Glutamatergic neuron (in vitro differentiated cells): Measurements from ENCODE around the gene RALB. TPM values are rescaled to one million over a fixed set of nuclear protein-coding genes. Genes with fewer than 3 reads are reported as not detected.

Experiments
- DNase-seq: peaks from one replicate; pipeline ENCODE4 v3.0.0; 2022
- H3K27ac Mint-ChIP-seq: one replicate; pipeline ENCODE4 v1.8.0; 2020; ENCODE audit warnings: mild to moderate bottlenecking, mixed read lengths, inconsistent platforms; ENCODE audit not compliant: unreplicated experiment
- H3K27me3 Mint-ChIP-seq: one replicate; pipeline ENCODE4 v1.8.0; 2020; ENCODE audit warnings: mild to moderate bottlenecking, moderate library complexity, mixed read lengths, inconsistent platforms; ENCODE audit not compliant: unreplicated experiment
- H3K36me3 Mint-ChIP-seq: one replicate; pipeline ENCODE4 v1.8.0; 2020; ENCODE audit warnings: mild to moderate bottlenecking, mixed read lengths, inconsistent platforms; ENCODE audit not compliant: unreplicated experiment
- H3K4me1 Mint-ChIP-seq: one replicate; pipeline ENCODE4 v1.8.0; 2020; ENCODE audit warnings: mild to moderate bottlenecking, low read depth, mixed read lengths, inconsistent platforms; ENCODE audit not compliant: unreplicated experiment
- H3K4me3 Mint-ChIP-seq: one replicate; pipeline ENCODE4 v1.8.0; 2020; ENCODE audit warnings: mild to moderate bottlenecking, mixed read lengths, inconsistent platforms; ENCODE audit not compliant: unreplicated experiment
- H3K9me3 Mint-ChIP-seq: one replicate; pipeline ENCODE4 v1.8.0; 2020; ENCODE audit warnings: mild to moderate bottlenecking, moderate library complexity, mixed read lengths, inconsistent platforms; ENCODE audit not compliant: unreplicated experiment
- CTCF ChIP-seq: fragments of 200-600 bp; sonication (generic); IDR thresholded peaks from one replicate; pipeline ENCODE4 v1.5.0; 2021; ENCODE audit not compliant: partially characterized antibody, unreplicated experiment
- total RNA-seq: library from RNA; stranded (reverse); fragmentation: NEBNext Ultra II Directional; extraction: Animal tissue kit (Norgen Biotek cat#: 25700); gene quantifications from one replicate; pipeline ENCODE4 v1.2.1, GENCODE V29; 2021; ENCODE audit not compliant: unreplicated experiment

RALB gene
- total RNA-seq, 1 donor from 2014 or later = 16.4 TPM

- Mint-ChIP-seq H3K27ac (no peak overlapping the region), H3K9me3 (peaks cover 10% of the 10 kb centered on the region), H3K4me1 (peaks cover 4% of the 10 kb centered on the region), H3K36me3 (peaks cover 20% of the 10 kb centered on the region), H3K27me3 (peaks cover 2% of the 10 kb centered on the region), H3K4me3 (peak overlapping the region; percentile 86)
- TF ChIP-seq CTCF = no peak
- no peak for DNase-seq
Observed at GRCh38 chr2:120221616-120222015, 31.0 kb upstream of the RALB start.

- H3K4me1 Mint-ChIP-seq = peaks cover 9% of the 10 kb centered on the region
- H3K36me3 Mint-ChIP-seq = peaks cover 20% of the 10 kb centered on the region
- peak overlapping the region; percentile 55 for H3K27ac Mint-ChIP-seq
- TF ChIP-seq CTCF = no peak
- peak overlapping the region; percentile 86 for H3K4me3 Mint-ChIP-seq
- no peak for DNase-seq
- peaks cover 11% of the 10 kb centered on the region for H3K9me3 Mint-ChIP-seq
- peaks cover 2% of the 10 kb centered on the region for H3K27me3 Mint-ChIP-seq
Observed at GRCh38 chr2:120222186-120223033, 30.2 kb upstream of the RALB start.

GRCh38 chr2:120223034-120223912, 29.4 kb upstream of the RALB start, which contains the start of gene TMEM185B:
Gene TMEM185B (minus strand): TSS chr2:120223400. CDS start chr2:120222976, 424 bp downstream.
- Mint-ChIP-seq H3K27me3 (peaks cover 2% of the 10 kb centered on the region), H3K4me3 (peak within 1 kb of the TSS; percentile 86), H3K9me3 (peaks cover 11% of the 10 kb centered on the region), H3K36me3 (peaks cover 16% of the 10 kb centered on the region), H3K27ac (peak within 1 kb of the TSS; percentile 55), H3K4me1 (peaks cover 15% of the 10 kb centered on the region)
- TF ChIP-seq CTCF = peak; percentile 28
- DNase-seq = peak; percentile 94

- DNase-seq = no peak
- H3K36me3 Mint-ChIP-seq = peaks cover 8% of the 10 kb centered on the region
- no peak for TF ChIP-seq CTCF
- peak overlapping the region; percentile 85 for H3K4me3 Mint-ChIP-seq
- peaks cover 17% of the 10 kb centered on the region for H3K4me1 Mint-ChIP-seq
- peaks cover 13% of the 10 kb centered on the region for H3K9me3 Mint-ChIP-seq
- H3K27me3 Mint-ChIP-seq = peaks cover 2% of the 10 kb centered on the region
- H3K27ac Mint-ChIP-seq = no peak overlapping the region
Observed at GRCh38 chr2:120224256-120224655, 28.4 kb upstream of the RALB start.
